GM19455 (cell line): ENCODE data around the gene DIAPH3.
A peak's percentile ranks its signal among the peaks of the same experiment; 100 is the strongest.

ENCODE experiments used
- ATAC-seq: cut with Tn5 transposase; IDR thresholded peaks from one replicate; pipeline ENCODE4 v1.9.1; 2021; ENCODE audit not compliant: unreplicated experiment

DIAPH3 gene

GRCh38 chr13:59681636-59682311 lies 482.0 kb downstream of the DIAPH3 start:
- ATAC-seq, result no peak

GRCh38 chr13:59680429-59681024 lies 483.2 kb downstream of the DIAPH3 start:
- ATAC-seq, result no peak

- ATAC-seq, result no peak
Observed at GRCh38 chr13:59679254-59679653, 484.5 kb downstream of the DIAPH3 start.

DNA sequence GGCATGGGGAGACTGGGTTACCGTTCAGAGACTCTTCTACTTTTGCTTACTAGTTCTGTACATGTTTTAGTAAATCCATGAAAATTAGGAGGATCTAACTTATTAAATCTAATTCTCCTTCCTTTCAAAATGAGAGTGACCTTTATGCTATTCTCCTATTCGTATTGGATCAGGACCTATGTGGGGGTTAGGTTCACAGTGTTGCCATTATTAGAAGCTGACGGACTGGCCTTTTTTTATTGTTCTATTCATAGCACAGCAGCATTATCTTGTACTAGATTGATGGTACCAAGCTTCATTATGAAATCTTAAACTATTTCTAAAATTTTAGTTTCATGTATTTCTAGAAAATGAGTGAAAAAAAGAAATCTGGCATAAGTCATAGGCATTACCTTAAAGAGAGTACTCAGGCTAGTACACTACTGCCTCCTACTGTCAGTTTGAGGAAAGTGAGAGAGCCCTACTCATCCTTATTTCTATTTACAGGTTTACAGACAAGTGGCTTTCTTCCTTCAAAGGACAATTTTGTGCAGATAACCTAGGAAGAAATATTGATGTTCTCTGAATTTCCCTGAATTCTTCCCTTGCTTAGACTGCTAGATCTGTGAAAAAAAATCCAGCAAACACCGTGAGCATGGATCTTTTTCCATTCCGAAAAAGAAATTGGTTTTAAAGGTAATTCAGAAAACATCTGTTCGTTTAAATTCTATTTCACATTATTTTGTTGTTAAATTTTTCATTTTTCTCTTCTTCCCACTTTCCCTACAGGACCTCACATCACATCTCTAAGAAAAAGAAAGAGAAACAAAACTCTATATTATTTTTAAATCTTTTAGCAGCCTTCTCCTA lies 485.5 kb downstream of the DIAPH3 start:
- peak; percentile 55 for ATAC-seq

- no peak for ATAC-seq
Observed at GRCh38 chr13:59677430-59677829, 486.3 kb downstream of the DIAPH3 start.

- no peak for ATAC-seq
Observed at GRCh38 chr13:59674616-59675015, 489.1 kb downstream of the DIAPH3 start.

DNA sequence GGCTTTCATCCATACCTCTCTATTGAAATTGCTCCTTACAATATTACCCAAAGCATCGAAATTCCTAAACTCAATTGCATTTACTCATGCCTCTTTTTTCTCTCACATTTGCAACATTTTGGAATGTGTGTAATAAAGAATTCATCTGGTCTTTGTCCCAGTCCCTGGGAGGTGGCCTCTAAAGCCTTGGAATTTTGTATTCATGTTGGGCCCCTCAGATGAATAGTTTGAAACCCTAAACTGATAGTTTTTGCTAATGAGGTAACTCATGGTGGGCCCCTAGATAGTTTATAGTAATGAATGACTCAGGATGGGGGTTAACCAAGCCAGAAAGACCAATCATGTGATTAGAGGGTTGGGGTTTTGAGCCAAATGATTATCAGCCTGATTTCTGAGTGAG lies 490.4 kb downstream of the DIAPH3 start:
- ATAC-seq, result no peak

DNA sequence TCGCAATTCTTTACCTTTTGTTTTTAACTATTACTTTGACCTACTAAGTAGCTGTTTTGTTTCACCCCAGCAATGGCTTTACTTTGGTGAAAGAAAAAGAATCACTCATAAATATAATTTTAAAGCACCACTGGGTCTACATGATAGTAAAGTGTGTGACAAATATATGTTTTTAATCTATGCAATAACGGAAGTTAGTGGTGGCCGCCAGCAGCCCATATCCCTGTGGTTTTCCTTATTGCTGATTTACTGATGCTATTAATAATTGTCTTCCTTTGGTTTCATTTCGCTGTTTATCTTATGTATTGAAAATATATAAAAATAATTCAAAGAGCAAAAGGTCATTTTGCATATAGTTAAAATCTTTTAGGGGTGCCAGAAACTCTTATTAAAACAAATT lies 491.3 kb downstream of the DIAPH3 start:
- no peak for ATAC-seq

DNA sequence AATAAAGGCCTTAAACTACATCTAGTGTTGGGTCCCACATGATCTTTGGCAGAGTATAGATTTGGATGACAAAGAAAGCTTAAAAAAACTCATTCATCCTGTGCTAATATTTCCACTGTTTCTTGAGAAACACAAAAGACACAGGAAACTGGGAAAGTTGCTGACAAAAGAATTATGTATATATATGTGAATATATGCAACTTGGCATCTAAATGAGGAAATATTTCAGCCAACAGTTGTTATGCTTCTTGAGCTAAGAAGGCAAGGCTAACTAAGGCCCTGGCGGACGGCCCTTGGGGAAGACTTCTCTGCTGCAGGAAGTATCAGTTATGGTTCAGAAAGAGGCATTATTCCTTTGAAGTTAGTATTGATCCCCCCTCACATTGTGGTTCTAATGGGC lies 491.8 kb downstream of the DIAPH3 start:
- ATAC-seq, result no peak

DNA sequence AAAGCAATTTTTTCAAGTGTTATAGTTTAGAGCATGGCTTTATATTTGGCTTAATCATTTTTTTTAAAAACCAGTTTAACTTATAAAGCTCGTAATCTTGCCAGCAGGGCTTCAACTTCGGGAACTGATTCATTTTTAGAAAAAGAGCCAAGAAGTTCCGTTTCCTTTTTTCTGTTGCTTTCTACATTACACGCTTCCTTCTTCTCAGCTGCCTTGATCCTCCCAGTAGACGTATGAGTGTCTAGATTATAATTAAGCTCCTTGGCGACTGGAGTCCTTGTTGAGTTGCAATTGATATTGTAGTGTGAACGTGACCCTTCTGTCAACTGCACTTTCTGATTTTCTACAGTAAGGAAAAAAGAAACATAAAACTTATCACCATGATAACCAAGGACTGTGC lies 497.2 kb downstream of the DIAPH3 start:
- no peak for ATAC-seq

DNA sequence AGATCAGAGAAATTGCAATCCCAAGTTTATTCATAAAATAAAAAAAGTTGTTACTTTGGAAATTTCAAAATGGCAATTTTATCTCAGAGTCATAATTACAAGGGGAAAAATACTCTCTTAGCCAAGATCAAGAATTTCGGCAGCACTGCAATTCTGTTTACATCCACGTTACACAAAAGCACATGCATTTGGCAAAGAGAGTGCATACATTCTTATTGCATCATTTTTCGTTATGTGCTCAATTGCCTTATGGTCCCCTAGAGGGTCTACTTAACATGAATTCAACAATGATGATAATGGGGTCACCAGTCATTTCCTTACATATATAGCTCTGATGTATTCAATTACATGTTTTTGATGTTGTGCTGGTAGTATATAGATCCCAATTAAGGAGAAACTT lies 498.0 kb downstream of the DIAPH3 start:
- no peak for ATAC-seq

GRCh38 chr13:59665184-59665583 lies 498.5 kb downstream of the DIAPH3 start:
- ATAC-seq, result no peak

- ATAC-seq, result no peak
Observed at GRCh38 chr13:59664586-59664985, 499.1 kb downstream of the DIAPH3 start.

GRCh38 chr13:59663707-59664106 lies 500.0 kb downstream of the DIAPH3 start:
- ATAC-seq, result no peak

DNA sequence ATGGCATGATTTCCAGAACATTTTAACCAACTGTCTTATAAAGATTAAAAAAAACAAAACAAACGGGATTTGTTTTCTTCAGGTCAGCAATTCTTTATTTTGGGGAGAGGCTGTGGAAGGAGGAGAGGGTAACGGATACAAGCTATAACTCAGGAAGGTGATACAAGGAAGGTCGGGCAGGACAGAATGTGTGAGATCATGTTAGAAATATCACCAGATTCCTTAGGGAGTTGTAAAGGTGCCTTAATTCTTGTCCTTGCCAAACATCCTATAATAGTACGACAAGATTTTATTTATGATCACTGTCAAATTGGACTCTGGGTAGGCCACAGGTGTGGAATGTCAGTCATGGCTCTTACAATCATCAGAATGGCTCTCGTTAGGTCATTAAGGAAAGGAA lies 503.1 kb downstream of the DIAPH3 start:
- no peak for ATAC-seq

GRCh38 chr13:59659981-59660380 lies 503.7 kb downstream of the DIAPH3 start:
- no peak for ATAC-seq

GRCh38 chr13:59658738-59659330 lies 504.9 kb downstream of the DIAPH3 start:
- ATAC-seq, result no peak

- no peak for ATAC-seq
Observed at GRCh38 chr13:59658027-59658737, 505.5 kb downstream of the DIAPH3 start.

DNA sequence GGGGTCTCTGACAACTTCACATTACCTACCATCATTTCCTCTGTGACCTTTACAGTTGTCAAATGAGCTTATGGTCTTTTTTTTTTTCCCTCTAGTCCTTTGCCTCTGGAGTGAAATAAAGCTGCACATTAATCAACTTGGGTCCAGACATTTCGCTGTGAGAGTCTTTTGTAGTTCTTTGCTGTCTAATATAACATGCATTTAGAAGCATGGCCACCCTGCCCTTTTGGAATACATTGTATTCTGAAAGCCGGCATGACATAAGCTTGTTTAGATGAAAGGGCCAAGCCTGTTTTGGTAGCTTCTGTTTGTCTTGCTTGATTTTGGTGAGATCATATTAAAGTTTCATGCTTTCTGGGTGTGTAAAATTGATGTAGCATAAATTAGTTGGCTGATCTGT lies 509.8 kb downstream of the DIAPH3 start:
- no peak for ATAC-seq

GRCh38 chr13:59651479-59651878 lies 512.2 kb downstream of the DIAPH3 start:
- ATAC-seq, result no peak
